H1 (cell line): Measurements from ENCODE around the gene GRIK2. TPM values are rescaled to one million over a fixed set of nuclear protein-coding genes. Genes with fewer than 3 reads are reported as not detected.

ENCODE experiments used
- CTCF ChIA-PET: fragments of 300-600 bp; sonication (Branson Sonifier 250); formaldehyde crosslinking; loops from one replicate; lab custom pipeline; 2021; ENCODE audit not compliant: partially characterized antibody; lab: Charles Lee
- POLR2A ChIA-PET: fragments of 300-600 bp; sonication (Branson Sonifier 250); formaldehyde crosslinking; loops from one replicate; lab custom pipeline; 2021; ENCODE audit warnings: inconsistent platforms; ENCODE audit not compliant: partially characterized antibody; lab: Charles Lee
- DNase-seq, 2 experiments: peaks; one replicate each; pipeline versions ENCODE4 v3.0.0 to v3.0.0-alpha.2; 2010 to 2022; ENCODE audit warnings: low spot score in 2 of 2, low read depth in 1 of 2, mixed read lengths in 1 of 2
- FAIRE-seq: peaks from 2 replicates; lab custom pipeline; 2011; peaks lifted over from hg19 to GRCh38; lab: Jason Lieb, UNC
- H2AFZ ChIP-seq: 2 replicates; pipeline ENCODE4 v1.8.1; 2012; ENCODE audit warnings: low read length, inconsistent platforms
- H2AK5ac ChIP-seq: 2 replicates; pipeline ENCODE4 v1.6.1; 2013; ENCODE audit warnings: low read depth, low read length
- H2BK120ac ChIP-seq: replicated peaks from 2 replicates; pipeline ENCODE3; 2013; ENCODE audit warnings: low read depth, low read length, inconsistent platforms
- H2BK12ac ChIP-seq: 2 replicates; pipeline ENCODE4 v1.6.1; 2013; ENCODE audit warnings: low read depth, low read length
- H2BK15ac ChIP-seq: 2 replicates; pipeline ENCODE4 v1.6.1; 2013; ENCODE audit warnings: low read length
- H2BK20ac ChIP-seq: 2 replicates; pipeline ENCODE4 v1.6.1; 2013; ENCODE audit warnings: low read length
- H2BK5ac ChIP-seq: 2 replicates; pipeline ENCODE4 v1.6.1; 2013; ENCODE audit warnings: low read depth, low read length
- H3K14ac ChIP-seq: 2 replicates; pipeline ENCODE4 v1.6.1; 2013; ENCODE audit warnings: inconsistent platforms; ENCODE audit not compliant: insufficient read length
- H3K18ac ChIP-seq: 2 replicates; pipeline ENCODE4 v1.6.1; 2013; ENCODE audit warnings: low read length; ENCODE audit errors: extremely low read depth
- H3K23ac ChIP-seq: 2 replicates; pipeline ENCODE4 v1.6.1; 2013; ENCODE audit warnings: inconsistent platforms; ENCODE audit not compliant: insufficient read length
- H3K23me2 ChIP-seq: 2 replicates; pipeline ENCODE4 v1.6.1; 2013; ENCODE audit warnings: low read depth, low read length
- H3K27ac ChIP-seq: 2 replicates; pipeline ENCODE4 v1.6.1; 2011; ENCODE audit warnings: low read depth, low read length, inconsistent platforms
- H3K27me3 ChIP-seq, 4 experiments: replicated peaks in 1 of 4; 1 replicate in 1 of 4; 2 replicates in 3 of 4; pipeline versions ENCODE4 v1.6.1 to v1.8.1; 2011 to 2013; ENCODE audit warnings: low read length in 3 of 4, mild to moderate bottlenecking in 3 of 4, inconsistent platforms in 2 of 4, mixed read lengths in 2 of 4, moderate library complexity in 1 of 4; ENCODE audit not compliant: control insufficient read depth in 3 of 4, insufficient read depth in 3 of 4; ENCODE audit errors: extremely low read depth in 1 of 4
- H3K36me3 ChIP-seq, 4 experiments: 2 replicates each; pipeline versions ENCODE4 v1.6.1 to v1.8.1; 2011 to 2013; ENCODE audit warnings: mild to moderate bottlenecking in 4 of 4, low read length in 3 of 4, moderate library complexity in 2 of 4, control low read depth in 1 of 4, inconsistent platforms in 1 of 4; ENCODE audit not compliant: insufficient read depth in 4 of 4, control insufficient read depth in 2 of 4
- H3K4ac ChIP-seq: replicated peaks from 2 replicates; pipeline ENCODE3; 2013; ENCODE audit warnings: low read length, low read depth, mixed read lengths, inconsistent platforms; ENCODE audit not compliant: insufficient read length
- H3K4me1 ChIP-seq, 4 experiments: replicated peaks in 1 of 4; 1 replicate in 1 of 4; 2 replicates in 3 of 4; pipeline versions ENCODE4 v1.6.1 to v1.8.1; 2011 to 2013; ENCODE audit warnings: low read length in 3 of 4, inconsistent platforms in 2 of 4, mixed read lengths in 1 of 4; ENCODE audit not compliant: insufficient read depth in 4 of 4, control insufficient read depth in 3 of 4
- H3K4me2 ChIP-seq, 2 experiments: 2 replicates each; pipeline versions ENCODE4 v1.6.1 to v1.8.1; 2011 to 2013; ENCODE audit warnings: low read depth in 2 of 2, low read length in 2 of 2, control low read depth in 1 of 2, inconsistent platforms in 1 of 2, mild to moderate bottlenecking in 1 of 2; ENCODE audit not compliant: insufficient read depth in 1 of 2
- H3K4me3 ChIP-seq, 4 experiments: fragments of 200-600, 300-600 bp in 1 of 4; sonication (generic), shearing (Covaris generic), sonication (Bioruptor Twin) in 1 of 4; 2 replicates each; pipeline versions ENCODE4 v1.5.1 to v1.8.1; 2011 to 2016; ENCODE audit warnings: low read length in 4 of 4, low read depth in 3 of 4, control low read depth in 2 of 4, inconsistent platforms in 2 of 4, mild to moderate bottlenecking in 2 of 4, mixed read lengths in 1 of 4, moderate library complexity in 1 of 4; ENCODE audit not compliant: insufficient read depth in 2 of 4; ENCODE audit errors: extremely low read depth in 1 of 4
- H3K56ac ChIP-seq: replicated peaks from 2 replicates; pipeline ENCODE3; 2013; ENCODE audit warnings: low read depth, mild to moderate bottlenecking, mixed read lengths, low read length, inconsistent platforms; ENCODE audit not compliant: insufficient read length
- H3K79me1 ChIP-seq: 2 replicates; pipeline ENCODE4 v1.6.1; 2013; ENCODE audit warnings: low read depth, low read length, control low read depth
- H3K79me2 ChIP-seq, 2 experiments: 2 replicates each; pipeline versions ENCODE4 v1.6.1 to v1.8.1; 2012 to 2013; ENCODE audit warnings: low read length in 2 of 2, mild to moderate bottlenecking in 2 of 2, inconsistent platforms in 1 of 2; ENCODE audit not compliant: insufficient read depth in 2 of 2, control insufficient read depth in 1 of 2
- H3K9ac ChIP-seq, 4 experiments: replicated peaks in 1 of 4; 1 replicate in 1 of 4; 2 replicates in 3 of 4; pipeline versions ENCODE4 v1.6.1 to v1.8.1; 2011 to 2013; ENCODE audit warnings: low read depth in 3 of 4, low read length in 3 of 4, control low read depth in 2 of 4, mild to moderate bottlenecking in 2 of 4, moderate library complexity in 2 of 4, inconsistent platforms in 1 of 4; ENCODE audit errors: extremely low read depth in 1 of 4
- H3K9me3 ChIP-seq, 2 experiments: 2 replicates each; pipeline versions ENCODE4 v1.6.1 to v1.8.1; 2012 to 2013; ENCODE audit warnings: mild to moderate bottlenecking in 2 of 2, moderate library complexity in 2 of 2, control low read depth in 1 of 2, inconsistent platforms in 1 of 2, low read depth in 1 of 2, low read length in 1 of 2, mixed read lengths in 1 of 2; ENCODE audit not compliant: insufficient read depth in 2 of 2
- H4K20me1 ChIP-seq, 2 experiments: replicated peaks in 1 of 2; 2 replicates each; pipeline versions ENCODE3 to v1.8.1; 2011 to 2013; ENCODE audit warnings: inconsistent platforms in 2 of 2, low read length in 2 of 2, mild to moderate bottlenecking in 1 of 2; ENCODE audit not compliant: insufficient read depth in 2 of 2, control insufficient read depth in 1 of 2
- H4K5ac ChIP-seq: 2 replicates; pipeline ENCODE4 v1.6.1; 2013; ENCODE audit warnings: low read length, low read depth, mixed read lengths, inconsistent platforms; ENCODE audit not compliant: insufficient read length
- H4K8ac ChIP-seq: 2 replicates; pipeline ENCODE4 v1.8.0; 2013; ENCODE audit warnings: mild to moderate bottlenecking, moderate library complexity, low read length, inconsistent platforms; ENCODE audit not compliant: insufficient read depth; ENCODE audit errors: extremely low read depth
- H4K91ac ChIP-seq: replicated peaks from 2 replicates; pipeline ENCODE3; 2013; ENCODE audit warnings: low read length, mixed read lengths, inconsistent platforms; ENCODE audit not compliant: insufficient read length
- CHD2 ChIP-seq: IDR thresholded peaks from 2 replicates; pipeline ENCODE4 v1.6.1; 2012; ENCODE audit warnings: low read length, improper control_type of control experiment
- EP300 ChIP-seq, 2 experiments: IDR thresholded peaks; 1 replicate in 1 of 2; 2 replicates in 1 of 2; pipeline ENCODE4 v1.6.1; 2011 to 2012; ENCODE audit warnings: low read depth in 2 of 2, low read length in 2 of 2, mild to moderate bottlenecking in 2 of 2, borderline replicate concordance in 1 of 2, inconsistent platforms in 1 of 2, moderate library complexity in 1 of 2
- HDAC6 ChIP-seq: IDR thresholded peaks from one replicate; pipeline ENCODE4 v1.7.1; 2012; ENCODE audit warnings: low read depth, mild to moderate bottlenecking, inconsistent platforms, low read length, moderate library complexity
- JUN ChIP-seq: IDR thresholded peaks from 2 replicates; pipeline ENCODE4 v1.6.1; 2011; ENCODE audit warnings: low read depth, mild to moderate bottlenecking, improper control_type of control experiment, low read length
- MAFK ChIP-seq: IDR thresholded peaks from 2 replicates; pipeline ENCODE4 v1.6.1; 2012; ENCODE audit warnings: low read depth, mild to moderate bottlenecking, improper control_type of control experiment, low read length
- NRF1 ChIP-seq: IDR thresholded peaks from 2 replicates; pipeline ENCODE4 v1.6.1; 2011; ENCODE audit warnings: mild to moderate bottlenecking, low read depth, low read length, improper control_type of control experiment
- POU5F1 ChIP-seq: IDR thresholded peaks from 2 replicates; pipeline ENCODE4 v1.6.1; 2011; ENCODE audit warnings: low read depth, mild to moderate bottlenecking, low read length, moderate library complexity
- RAD21 ChIP-seq, 2 experiments: IDR thresholded peaks in 1 of 2; conservative IDR thresholded peaks in 1 of 2; 2 replicates each; pipeline ENCODE4 v1.6.1; 2011; ENCODE audit warnings: low read depth in 2 of 2, low read length in 2 of 2, improper control_type of control experiment in 1 of 2, inconsistent platforms in 1 of 2, mild to moderate bottlenecking in 1 of 2, moderate library complexity in 1 of 2
- TAF1 ChIP-seq: IDR thresholded peaks from 2 replicates; pipeline ENCODE4 v1.6.1; 2011; ENCODE audit warnings: mild to moderate bottlenecking, low read depth, low read length
- TAF7 ChIP-seq: optimal IDR thresholded peaks from 2 replicates; pipeline ENCODE3; 2011; ENCODE audit warnings: low read depth, mild to moderate bottlenecking, inconsistent platforms, low read length, moderate library complexity, borderline replicate concordance
- WGBS, 2 experiments: shearing (Covaris generic) in 1 of 2; methylation state at CpG; one replicate each; pipeline versions ENCODE4 v1.1.6 to v1.1.7; 2013 to 2015; ENCODE audit warnings: low lambda C conversion rate in 2 of 2, mixed read lengths in 2 of 2, inconsistent platforms in 1 of 2, low coverage in 1 of 2, missing lambda C conversion rate in 1 of 2; ENCODE audit not compliant: insufficient replicate concordance in 2 of 2, insufficient coverage in 1 of 2, insufficient read length in 1 of 2; ENCODE audit errors: extremely low coverage in 1 of 2, missing lambda C conversion rate in 1 of 2; 5-methylcytosine and 5-hydroxymethylcytosine counted together
- polyA plus RNA-seq, 7 experiments: library from polyadenylated mRNA; depleted of rRNA in 3 of 7; stranded (reverse) in 5 of 7; unstranded in 2 of 7; fragments of >200 nt in 5 of 7; fragments of 200-250 nt in 2 of 7; gene quantifications; 1 replicate in 5 of 7; 2 replicates in 1 of 7; 4 replicates in 1 of 7; pipeline versions ENCODE4 v1.2.1 to v1.2.3, GENCODE V29; 2011 to 2013; ENCODE audit warnings: missing spikeins in 2 of 7, mixed read lengths in 2 of 7
- total RNA-seq: library from RNA; stranded (reverse); fragmentation: NEBNext Ultra II Directional; extraction: Animal tissue kit (Norgen Biotek cat#: 25700); gene quantifications from 2 replicates; pipeline ENCODE4 v1.2.1, GENCODE V29; 2021

The GRIK2 gene
- total and polyA plus RNA-seq, 2 of the 8 experiments (the other 6 are each of a cell fraction or from before 2014, with no cell fraction given): 1.8 to 2.2 TPM

- no peak overlapping the region for H3K9ac ChIP-seq
- H3K14ac ChIP-seq: no peak overlapping the region
- H2AFZ ChIP-seq: no peak overlapping the region
- H3K4ac ChIP-seq: no peak overlapping the region
- no peak overlapping the region for H2BK15ac ChIP-seq
- no peak overlapping the region for H3K23ac ChIP-seq
- no peaks in the 10 kb centered on the region for H3K27me3 ChIP-seq
- no peak overlapping the region for H4K8ac ChIP-seq
- H4K5ac ChIP-seq: no peak overlapping the region
- H3K4me1 ChIP-seq: peaks cover 0 to 3% (median 0%) of the 10 kb centered on the region in 4 experiments; a peak in 2 of 7 replicates
- H2AK5ac ChIP-seq: no peak overlapping the region
- FAIRE-seq (no peak), DNase-seq (no peak)
- H3K23me2 ChIP-seq: no peaks in the 10 kb centered on the region
- no peak overlapping the region for H3K18ac ChIP-seq
- H2BK20ac ChIP-seq: no peak overlapping the region
- no peaks in the 10 kb centered on the region for H3K9me3 ChIP-seq
- CTCF ChIA-PET: no interaction called here
- no peaks in the 10 kb centered on the region for H3K36me3 ChIP-seq
- no peak overlapping the region for H3K27ac ChIP-seq
- no peaks in the 10 kb centered on the region for H3K79me1 ChIP-seq
- H2BK120ac ChIP-seq: no peak overlapping the region
- no peak overlapping the region for H2BK12ac ChIP-seq
- no peak overlapping the region for H4K91ac ChIP-seq
- 100% methylated on average over 1 of the region's 1 CpG; no CpG with 5 or more reads in 1 of the 2 experiments for WGBS, 2 experiments
- H3K4me2 ChIP-seq: no peak overlapping the region
- POLR2A ChIA-PET: no interaction called here
- no peak overlapping the region for H3K4me3 ChIP-seq
- H3K56ac ChIP-seq: no peak overlapping the region
- H2BK5ac ChIP-seq: no peak overlapping the region
- H3K79me2 ChIP-seq: no peaks in the 10 kb centered on the region
- no peaks in the 10 kb centered on the region for H4K20me1 ChIP-seq
- no peak for TF ChIP-seq TAF7
- no peak for TF ChIP-seq JUN
- no peak for TF ChIP-seq EP300 (IDR thresholded peaks at IDR 0.05; ENCODE audit: borderline replicate concordance in 1 of 2, low read depth in 2 of 2, low read length in 2 of 2)
- no peak for TF ChIP-seq RAD21 (IDR thresholded peaks at IDR 0.05 in 1 of 2, conservative IDR thresholded peaks at IDR 0.05 in 1 of 2; ENCODE audit: low read depth in 2 of 2, low read length in 2 of 2)
- no peak for TF ChIP-seq NRF1
- TF ChIP-seq HDAC6: no peak
- no peak for TF ChIP-seq TAF1
- no peak for TF ChIP-seq CHD2
- no peak for TF ChIP-seq POU5F1
- no peak for TF ChIP-seq MAFK
These were observed 72.4 kb downstream of the GRIK2 start for GRCh38 chr6:101465863-101466262.
